Skeletal muscle satellite cell (primary cell): ENCODE data around the gene ATXN1.
"Not testable (repeated sequence)": the region's sequence is repeated elsewhere in the genome, so short reads cannot be mapped to it uniquely, and the experiment has no call there.

Source experiments
- H3K27me3 ChIP-seq: 2 replicates; pipeline ENCODE4 v1.7.0; 2013; ENCODE audit warnings: low read length; ENCODE audit not compliant: control insufficient read depth, insufficient read depth
- H3K36me3 ChIP-seq: 2 replicates; pipeline ENCODE4 v1.7.0; 2013; ENCODE audit warnings: mild to moderate bottlenecking, control low read depth, low read length; ENCODE audit not compliant: insufficient read depth
- H3K4me1 ChIP-seq: 2 replicates; pipeline ENCODE4 v1.7.0; 2013; ENCODE audit warnings: low read length; ENCODE audit not compliant: control insufficient read depth, insufficient read depth
- H3K4me2 ChIP-seq: 2 replicates; pipeline ENCODE4 v1.7.0; 2013; ENCODE audit warnings: mild to moderate bottlenecking, low read length
- H3K4me3 ChIP-seq: 2 replicates; pipeline ENCODE4 v1.7.0; 2013; ENCODE audit warnings: low read length
- H3K9ac ChIP-seq: 2 replicates; pipeline ENCODE4 v1.7.0; 2013; ENCODE audit warnings: mild to moderate bottlenecking, low read depth, low read length, moderate library complexity
- H3K9me3 ChIP-seq: replicated peaks from 2 replicates; pipeline ENCODE4 v1.7.0; 2013; ENCODE audit warnings: mild to moderate bottlenecking, control low read depth, low read length

Gene ATXN1

GRCh38 chr6:16397623-16398022 is 363.6 kb downstream of the ATXN1 start:
- no peaks in the 10 kb centered on the region for H3K36me3 ChIP-seq
- no peak overlapping the region for H3K4me3 ChIP-seq
- no peak overlapping the region for H3K9ac ChIP-seq
- no peaks in the 10 kb centered on the region for H3K27me3 ChIP-seq
- peaks cover 40% of the 10 kb centered on the region for H3K4me1 ChIP-seq
- no peaks in the 10 kb centered on the region for H3K9me3 ChIP-seq
- H3K4me2 ChIP-seq: no peak overlapping the region

- no peaks in the 10 kb centered on the region for H3K9me3 ChIP-seq
- H3K4me3 ChIP-seq: no peak overlapping the region
- no peaks in the 10 kb centered on the region for H3K27me3 ChIP-seq
- no peaks in the 10 kb centered on the region for H3K36me3 ChIP-seq
- H3K4me2 ChIP-seq: no peak overlapping the region
- H3K9ac ChIP-seq: no peak overlapping the region
- H3K4me1 ChIP-seq: peaks cover 42% of the 10 kb centered on the region
These were observed 364.6 kb downstream of the ATXN1 start for GRCh38 chr6:16396497-16397319.

- Histone ChIP-seq H3K9me3 (no peaks in the 10 kb centered on the region), H3K27me3 (no peaks in the 10 kb centered on the region), H3K4me1 (peaks cover 48% of the 10 kb centered on the region), H3K36me3 (no peaks in the 10 kb centered on the region), H3K9ac (no peak overlapping the region), H3K4me2 (no peak overlapping the region), H3K4me3 (no peak overlapping the region)
These were observed 366.6 kb downstream of the ATXN1 start for GRCh38 chr6:16394632-16395031.

- no peak overlapping the region for H3K4me2 ChIP-seq
- H3K36me3 ChIP-seq: no peaks in the 10 kb centered on the region
- no peak overlapping the region for H3K9ac ChIP-seq
- no peaks in the 10 kb centered on the region for H3K27me3 ChIP-seq
- no peaks in the 10 kb centered on the region for H3K9me3 ChIP-seq
- H3K4me1 ChIP-seq: peaks cover 42% of the 10 kb centered on the region
- no peak overlapping the region for H3K4me3 ChIP-seq
These were observed 367.9 kb downstream of the ATXN1 start for GRCh38 chr6:16393326-16393725.

GRCh38 chr6:16392010-16392409 is 369.2 kb downstream of the ATXN1 start:
- H3K27me3 ChIP-seq: no peaks in the 10 kb centered on the region
- no peaks in the 10 kb centered on the region for H3K9me3 ChIP-seq

GRCh38 chr6:16391451-16391912 is 369.8 kb downstream of the ATXN1 start:
- Histone ChIP-seq H3K4me1 (peaks cover 30% of the 10 kb centered on the region), H3K9me3 (no peaks in the 10 kb centered on the region), H3K4me3 (peak overlapping the region; percentile 0), H3K36me3 (no peaks in the 10 kb centered on the region), H3K9ac (peak overlapping the region; percentile 60), H3K4me2 (peak overlapping the region; percentile 50), H3K27me3 (no peaks in the 10 kb centered on the region)

More at GRCh38 chr6:16392010-16392409, 369.2 kb downstream of the ATXN1 start:
- peak overlapping the region; percentile 60 for H3K9ac ChIP-seq
- H3K4me1 ChIP-seq: peaks cover 35% of the 10 kb centered on the region
- H3K36me3 ChIP-seq: no peaks in the 10 kb centered on the region
- H3K4me3 ChIP-seq: peak overlapping the region; percentile 0
- peak overlapping the region; percentile 50 for H3K4me2 ChIP-seq

- H3K9me3 ChIP-seq: not testable (repeated sequence)
- H3K9ac ChIP-seq: peak overlapping the region; percentile 60
- H3K4me2 ChIP-seq: peak overlapping the region; percentile 50
These were observed 370.3 kb downstream of the ATXN1 start for GRCh38 chr6:16390909-16391450.

GRCh38 chr6:16389642-16390041 is 371.6 kb downstream of the ATXN1 start:
- H3K27me3 ChIP-seq: no peaks in the 10 kb centered on the region

More at GRCh38 chr6:16390909-16391450, 370.3 kb downstream of the ATXN1 start:
- H3K36me3 ChIP-seq, H3K27me3 ChIP-seq, H3K4me3 ChIP-seq: not testable (repeated sequence)
- H3K4me1 ChIP-seq: peaks cover 25% of the 10 kb centered on the region

GRCh38 chr6:16388488-16388887 is 372.8 kb downstream of the ATXN1 start:
- Histone ChIP-seq H3K4me3 (no peak overlapping the region), H3K27me3 (no peaks in the 10 kb centered on the region), H3K9me3 (no peaks in the 10 kb centered on the region), H3K36me3 (no peaks in the 10 kb centered on the region), H3K4me2 (no peak overlapping the region), H3K4me1 (peaks cover 23% of the 10 kb centered on the region), H3K9ac (no peak overlapping the region)

More at GRCh38 chr6:16389642-16390041, 371.6 kb downstream of the ATXN1 start:
- Histone ChIP-seq H3K36me3 (no peaks in the 10 kb centered on the region), H3K4me3 (no peak overlapping the region), H3K4me1 (peaks cover 23% of the 10 kb centered on the region), H3K4me2 (no peak overlapping the region), H3K9ac (no peak overlapping the region), H3K9me3 (no peaks in the 10 kb centered on the region)

- H3K4me3 ChIP-seq: no peak overlapping the region
These were observed 375.2 kb downstream of the ATXN1 start for GRCh38 chr6:16386057-16386456.

GRCh38 chr6:16383607-16384206 is 377.6 kb downstream of the ATXN1 start:
- no peaks in the 10 kb centered on the region for H3K27me3 ChIP-seq
- H3K4me3 ChIP-seq: no peak overlapping the region
- no peaks in the 10 kb centered on the region for H3K9me3 ChIP-seq
- H3K36me3 ChIP-seq: no peaks in the 10 kb centered on the region
- H3K4me1 ChIP-seq: peaks cover 8% of the 10 kb centered on the region
- H3K9ac ChIP-seq: no peak overlapping the region
- no peak overlapping the region for H3K4me2 ChIP-seq

More at GRCh38 chr6:16386057-16386456, 375.2 kb downstream of the ATXN1 start:
- Histone ChIP-seq H3K4me2 (no peak overlapping the region), H3K9me3 (no peaks in the 10 kb centered on the region), H3K36me3 (no peaks in the 10 kb centered on the region), H3K27me3 (no peaks in the 10 kb centered on the region), H3K9ac (no peak overlapping the region), H3K4me1 (peaks cover 8% of the 10 kb centered on the region)
